WI38 (cell line): Measurements from ENCODE around the gene MEN1.

Experiments used
- H3K4me3 ChIP-seq: 2 replicates; pipeline ENCODE4 v1.5.1; 2011; ENCODE audit warnings: low read depth, mild to moderate bottlenecking, control low read depth, low read length
- TF ChIP-seq, protein P1 (sequence below): IDR thresholded peaks from 2 replicates; pipeline ENCODE4 v1.5.1; 2012; ENCODE audit warnings: low read depth, mild to moderate bottlenecking, control low read depth, low read length

Gene MEN1

GRCh38 chr11:64770120-64770519 lies 40.2 kb downstream of the MEN1 start:
- H3K4me3 ChIP-seq: no peak overlapping the region
- TF ChIP-seq, protein P1, sequence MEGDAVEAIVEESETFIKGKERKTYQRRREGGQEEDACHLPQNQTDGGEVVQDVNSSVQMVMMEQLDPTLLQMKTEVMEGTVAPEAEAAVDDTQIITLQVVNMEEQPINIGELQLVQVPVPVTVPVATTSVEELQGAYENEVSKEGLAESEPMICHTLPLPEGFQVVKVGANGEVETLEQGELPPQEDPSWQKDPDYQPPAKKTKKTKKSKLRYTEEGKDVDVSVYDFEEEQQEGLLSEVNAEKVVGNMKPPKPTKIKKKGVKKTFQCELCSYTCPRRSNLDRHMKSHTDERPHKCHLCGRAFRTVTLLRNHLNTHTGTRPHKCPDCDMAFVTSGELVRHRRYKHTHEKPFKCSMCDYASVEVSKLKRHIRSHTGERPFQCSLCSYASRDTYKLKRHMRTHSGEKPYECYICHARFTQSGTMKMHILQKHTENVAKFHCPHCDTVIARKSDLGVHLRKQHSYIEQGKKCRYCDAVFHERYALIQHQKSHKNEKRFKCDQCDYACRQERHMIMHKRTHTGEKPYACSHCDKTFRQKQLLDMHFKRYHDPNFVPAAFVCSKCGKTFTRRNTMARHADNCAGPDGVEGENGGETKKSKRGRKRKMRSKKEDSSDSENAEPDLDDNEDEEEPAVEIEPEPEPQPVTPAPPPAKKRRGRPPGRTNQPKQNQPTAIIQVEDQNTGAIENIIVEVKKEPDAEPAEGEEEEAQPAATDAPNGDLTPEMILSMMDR: no peak

DNA sequence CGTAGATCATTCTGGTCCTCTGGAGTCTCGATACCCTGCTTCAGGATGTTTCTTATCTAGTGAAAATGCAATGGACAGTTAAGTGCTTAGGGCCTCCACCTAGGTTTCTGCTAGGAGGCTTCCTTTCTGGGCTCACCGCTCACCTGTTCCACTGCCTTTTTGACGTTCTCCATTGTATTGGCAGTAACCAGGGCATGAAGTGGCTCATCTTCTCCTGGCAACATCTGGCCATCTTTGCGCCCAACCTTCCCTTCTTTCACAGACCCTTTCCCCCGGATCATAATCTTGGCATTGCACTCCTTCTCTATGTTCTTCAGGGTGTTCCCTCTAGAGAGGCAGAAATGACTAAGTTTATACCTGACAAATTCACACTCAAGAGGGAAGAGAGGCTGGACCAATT lies 41.1 kb downstream of the MEN1 start:
- TF ChIP-seq, protein P1: no peak
- H3K4me3 ChIP-seq: no peak overlapping the region

- TF ChIP-seq, protein P1: no peak
- no peak overlapping the region for H3K4me3 ChIP-seq
Observed at GRCh38 chr11:64768300-64768694, 42.1 kb downstream of the MEN1 start.

- H3K4me3 ChIP-seq: no peak overlapping the region
- TF ChIP-seq, protein P1: peak; percentile 76
Observed at GRCh38 chr11:64767344-64768299, 42.7 kb downstream of the MEN1 start.

- TF ChIP-seq, protein P1: no peak
- H3K4me3 ChIP-seq: no peak overlapping the region
Observed at GRCh38 chr11:64766881-64767280, 43.5 kb downstream of the MEN1 start.

DNA sequence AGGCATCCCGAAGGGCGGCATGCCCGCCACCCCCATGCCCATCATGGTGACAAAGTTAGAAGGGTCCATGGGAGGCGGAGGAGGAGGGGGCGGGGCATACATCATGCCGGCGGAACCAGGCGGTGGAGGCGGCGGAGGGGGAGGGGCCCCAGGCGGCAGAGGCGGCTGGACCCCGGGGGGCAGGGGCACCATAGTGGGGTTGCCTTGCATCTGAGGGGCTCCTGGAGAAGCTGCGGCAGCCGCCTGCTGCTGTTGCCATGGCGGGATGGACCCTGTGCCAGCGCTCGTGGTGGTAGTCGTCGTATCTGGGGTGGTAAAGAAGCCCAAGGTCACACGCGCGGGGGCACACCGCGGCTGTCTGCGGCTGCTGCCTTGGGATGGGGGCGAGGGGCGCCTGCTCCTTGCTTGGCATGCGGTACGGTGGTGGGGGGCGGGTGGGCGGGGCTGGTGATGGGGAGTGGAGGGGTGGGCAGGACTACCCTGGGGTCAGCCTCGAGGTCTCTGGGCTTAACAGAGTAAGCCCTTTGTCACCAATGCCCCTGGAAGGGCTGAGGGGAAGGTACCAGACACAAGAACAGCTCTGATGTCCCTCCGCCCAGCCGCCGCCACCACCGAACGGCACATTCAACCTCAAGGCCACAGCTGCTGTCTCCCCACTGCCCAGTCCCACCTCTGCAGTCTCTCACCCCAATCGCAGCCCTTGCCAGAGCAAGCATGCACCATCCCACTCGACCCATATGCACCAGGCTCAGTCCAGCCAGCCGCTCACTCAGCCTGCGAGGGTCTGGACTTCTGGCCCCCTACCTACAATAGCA lies 44.3 kb downstream of the MEN1 start:
- no peak overlapping the region for H3K4me3 ChIP-seq
- TF ChIP-seq, protein P1: no peak

- TF ChIP-seq, protein P1: no peak
- no peak overlapping the region for H3K4me3 ChIP-seq
Observed at GRCh38 chr11:64765291-64765850, 45.0 kb downstream of the MEN1 start.
